Loucy (cell line): ENCODE data around the gene CTXND2.

Experiments
- EZH2phosphoT487 ChIP-seq: fragments of 200-600 bp; IDR thresholded peaks from 2 replicates; pipeline ENCODE4 v1.6.1; 2018; ENCODE audit warnings: antibody characterized with exemption, mild to moderate bottlenecking, moderate library complexity, borderline replicate concordance
- TF ChIP-seq, protein P1 (sequence below): fragments of 200-600 bp; sonication (generic); conservative IDR thresholded peaks from 2 replicates; pipeline ENCODE4 v1.5.1; 2014; ENCODE audit warnings: mild to moderate bottlenecking, antibody characterized with exemption, low read length

DNA sequence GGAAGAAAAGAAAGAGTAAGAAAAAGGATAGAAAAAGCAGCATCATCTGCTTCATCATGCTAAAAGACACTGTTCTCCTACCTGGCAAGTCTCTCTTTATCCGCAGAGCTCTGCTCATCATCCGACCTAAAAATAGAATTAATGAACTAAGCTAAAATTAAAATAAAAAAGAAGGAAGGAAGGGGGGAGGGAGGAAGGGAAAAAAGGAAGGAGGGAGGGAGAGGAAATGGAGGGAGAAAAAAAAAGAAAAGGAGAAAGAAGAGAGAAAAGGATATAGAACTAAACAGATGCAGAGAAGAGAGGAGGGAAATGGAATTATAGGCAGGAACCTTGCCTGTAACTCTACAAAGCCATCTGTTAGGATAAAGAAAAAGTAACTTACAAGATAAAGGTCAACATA is 44.6 kb upstream of the CTXND2 start:
- TF ChIP-seq, protein P1, sequence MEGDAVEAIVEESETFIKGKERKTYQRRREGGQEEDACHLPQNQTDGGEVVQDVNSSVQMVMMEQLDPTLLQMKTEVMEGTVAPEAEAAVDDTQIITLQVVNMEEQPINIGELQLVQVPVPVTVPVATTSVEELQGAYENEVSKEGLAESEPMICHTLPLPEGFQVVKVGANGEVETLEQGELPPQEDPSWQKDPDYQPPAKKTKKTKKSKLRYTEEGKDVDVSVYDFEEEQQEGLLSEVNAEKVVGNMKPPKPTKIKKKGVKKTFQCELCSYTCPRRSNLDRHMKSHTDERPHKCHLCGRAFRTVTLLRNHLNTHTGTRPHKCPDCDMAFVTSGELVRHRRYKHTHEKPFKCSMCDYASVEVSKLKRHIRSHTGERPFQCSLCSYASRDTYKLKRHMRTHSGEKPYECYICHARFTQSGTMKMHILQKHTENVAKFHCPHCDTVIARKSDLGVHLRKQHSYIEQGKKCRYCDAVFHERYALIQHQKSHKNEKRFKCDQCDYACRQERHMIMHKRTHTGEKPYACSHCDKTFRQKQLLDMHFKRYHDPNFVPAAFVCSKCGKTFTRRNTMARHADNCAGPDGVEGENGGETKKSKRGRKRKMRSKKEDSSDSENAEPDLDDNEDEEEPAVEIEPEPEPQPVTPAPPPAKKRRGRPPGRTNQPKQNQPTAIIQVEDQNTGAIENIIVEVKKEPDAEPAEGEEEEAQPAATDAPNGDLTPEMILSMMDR = no peak
- TF ChIP-seq EZH2phosphoT487 = no peak
